ENCODE results near the gene ELMO1.

ELMO1 gene

DNA sequence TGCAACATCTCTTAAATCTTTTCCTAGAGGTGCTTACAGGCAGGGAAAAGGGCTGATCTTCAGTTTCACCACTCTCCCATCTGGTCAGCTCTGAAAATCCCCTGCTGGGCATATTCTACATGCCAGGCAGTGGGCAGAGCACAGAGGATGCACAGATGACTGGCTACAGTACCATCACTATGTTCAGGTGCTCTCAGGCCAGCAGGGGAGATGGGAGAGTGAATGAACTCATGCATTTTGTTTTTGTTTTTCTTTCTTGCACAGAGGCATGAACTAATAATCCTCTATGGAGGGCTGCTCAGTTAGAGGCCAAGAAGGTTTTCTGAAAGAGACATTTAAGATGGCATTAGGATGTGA is 19.3 kb downstream of the ELMO1 start:
- no peak for DNase-seq

GRCh38 chr7:37428681-37429434 is 19.8 kb downstream of the ELMO1 start:
- no peak for DNase-seq

DNA sequence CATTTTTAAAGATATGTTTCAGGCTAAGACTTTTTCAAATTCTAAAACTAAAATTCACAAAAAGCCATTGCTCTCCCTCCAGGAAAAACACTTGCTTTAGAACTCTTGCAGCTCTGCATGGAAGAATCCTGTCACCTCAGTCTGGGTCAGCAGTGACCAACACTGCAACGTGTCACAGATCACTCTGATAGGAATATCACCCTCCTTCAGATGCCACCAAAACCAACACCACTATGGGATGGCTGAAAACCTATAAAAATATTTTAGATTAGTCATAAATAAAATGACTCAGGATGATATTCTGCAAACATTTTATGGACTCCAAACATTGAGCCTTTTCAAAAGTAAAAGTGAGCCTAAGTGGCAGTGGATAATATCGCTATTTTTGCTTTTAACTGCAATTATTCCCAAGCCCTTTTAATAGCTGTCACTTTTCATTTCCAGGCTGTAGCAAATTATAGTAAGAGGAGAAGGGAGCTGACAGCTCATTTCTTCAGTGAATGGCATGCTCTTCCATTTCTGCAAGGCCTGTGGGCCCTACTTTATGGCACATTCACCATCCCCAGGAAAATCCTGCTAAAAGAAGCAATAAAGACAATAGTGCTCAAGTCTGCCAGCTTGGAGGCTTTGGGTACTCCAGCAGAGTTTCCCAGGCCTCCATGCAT is 21.3 kb downstream of the ELMO1 start:
- DNase-seq: no peak

DNA sequence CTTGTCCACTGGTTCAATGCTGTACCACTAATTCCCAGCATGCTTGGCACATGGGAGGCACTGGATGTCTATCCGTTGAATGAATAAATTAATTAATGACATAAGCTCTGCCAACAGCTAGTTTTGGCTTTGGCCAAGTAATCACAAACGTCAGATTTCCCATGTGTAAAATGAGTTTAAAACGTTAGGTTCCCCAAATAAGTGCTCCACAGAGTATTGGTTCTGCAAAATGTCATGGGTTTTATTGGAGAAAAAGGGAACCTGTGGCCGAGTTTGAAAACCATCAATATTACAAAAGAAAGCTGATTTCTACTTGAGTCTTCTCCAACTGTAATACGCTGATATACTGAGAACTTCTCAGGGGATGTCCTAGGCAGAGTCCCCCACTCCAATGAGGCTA is 23.2 kb downstream of the ELMO1 start:
- DNase-seq: no peak

DNA sequence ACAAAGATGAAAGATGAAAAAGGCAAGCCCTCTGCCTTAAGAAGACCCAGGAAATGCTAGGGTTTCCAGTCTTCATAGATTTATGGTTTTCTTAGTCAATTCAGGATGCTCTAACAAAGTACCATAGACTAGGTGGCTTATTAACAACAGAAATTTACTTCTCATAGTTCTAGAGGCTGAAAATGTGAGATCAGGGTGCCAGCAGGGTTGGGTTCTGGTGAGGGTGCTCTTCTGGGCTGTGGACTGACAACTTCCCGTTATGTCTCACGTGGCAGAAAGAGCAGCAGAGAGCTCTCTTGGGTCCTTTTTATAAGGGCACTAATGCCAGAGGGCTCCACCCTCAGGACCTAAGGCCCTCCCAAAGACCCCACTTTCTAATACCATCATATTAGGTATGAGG is 23.7 kb downstream of the ELMO1 start:
- no peak for DNase-seq

DNA sequence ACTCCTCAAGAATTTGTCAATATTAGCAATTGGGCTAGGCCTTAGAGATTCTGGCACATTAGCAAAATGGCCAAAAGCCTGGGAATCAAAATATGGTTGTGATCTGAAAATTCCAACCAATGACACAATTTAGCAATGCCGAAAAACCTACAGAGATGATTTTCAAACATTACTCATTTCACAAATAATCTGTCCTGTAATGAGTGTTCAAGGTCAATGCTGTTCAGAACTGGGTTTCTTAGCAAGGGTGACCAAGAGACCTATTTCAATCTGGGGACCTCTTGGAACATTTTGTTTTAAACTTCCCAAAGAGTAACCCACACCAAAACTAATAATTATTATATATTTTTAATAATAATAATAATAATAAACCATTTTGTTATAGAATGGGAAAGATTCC is 24.1 kb downstream of the ELMO1 start:
- DNase-seq: no peak

- no peak for DNase-seq
Measured at GRCh38 chr7:37421861-37422500, 26.7 kb downstream of the ELMO1 start.

GRCh38 chr7:37420946-37421695 is 27.5 kb downstream of the ELMO1 start:
- no peak for DNase-seq

GRCh38 chr7:37419496-37419895 is 29.2 kb downstream of the ELMO1 start:
- no peak for DNase-seq

- DNase-seq: no peak
Measured at GRCh38 chr7:37418381-37418780, 30.3 kb downstream of the ELMO1 start.

GRCh38 chr7:37417107-37417474 is 31.6 kb downstream of the ELMO1 start:
- DNase-seq: no peak

- DNase-seq: no peak
Measured at GRCh38 chr7:37416378-37417106, 32.1 kb downstream of the ELMO1 start.

DNA sequence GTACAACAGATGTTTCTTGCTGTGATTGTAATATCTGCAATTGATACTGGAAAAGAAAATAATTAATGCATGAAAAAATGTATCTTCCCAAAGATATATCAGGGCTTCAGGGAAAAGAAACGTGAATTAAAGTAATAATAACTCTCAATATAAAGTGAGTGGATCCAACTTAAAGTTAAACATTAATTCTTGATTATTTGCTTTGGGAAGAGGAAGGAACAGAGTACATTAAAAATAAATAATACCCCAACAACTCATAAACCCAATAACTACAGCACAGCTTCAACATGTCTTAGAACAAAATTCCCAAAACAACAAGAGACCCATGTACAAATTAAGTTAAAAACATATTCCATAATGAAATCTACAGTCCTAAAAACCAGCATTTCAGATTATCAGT is 33.0 kb downstream of the ELMO1 start:
- no peak for DNase-seq

DNA sequence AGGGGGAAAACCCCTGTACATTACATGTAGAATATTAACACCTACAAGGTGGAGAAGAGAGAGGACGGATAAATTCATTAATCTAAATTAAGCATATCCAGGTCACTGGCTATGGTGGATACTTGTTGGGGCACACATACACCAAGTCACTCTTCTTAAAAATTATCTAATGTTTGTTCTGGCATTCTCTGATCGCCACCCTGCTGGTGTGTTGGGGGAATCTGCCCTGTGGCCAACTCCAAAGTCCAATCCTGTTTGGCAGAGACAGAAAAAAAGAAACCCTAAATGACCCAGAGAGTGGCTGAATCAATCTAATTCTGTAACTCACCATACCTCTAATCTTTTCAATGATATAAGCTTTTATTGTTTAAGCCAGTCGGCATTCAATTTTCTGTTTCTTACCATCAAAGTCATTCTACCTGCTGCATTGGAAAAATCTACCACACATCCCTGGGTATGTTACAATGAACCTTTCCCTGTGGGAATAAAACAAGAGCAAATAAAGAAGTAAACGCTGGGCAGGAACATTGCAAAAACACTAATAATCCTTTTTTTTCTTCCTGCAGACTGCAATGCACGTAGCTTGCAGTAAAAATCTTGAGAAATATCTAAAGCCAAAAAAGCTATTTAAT is 34.2 kb downstream of the ELMO1 start:
- no peak for DNase-seq

- DNase-seq: no peak
Measured at GRCh38 chr7:37411444-37412034, 37.1 kb downstream of the ELMO1 start.

GRCh38 chr7:37410305-37411229 is 38.1 kb downstream of the ELMO1 start:
- DNase-seq: no peak

- DNase-seq: no peak
Measured at GRCh38 chr7:37409461-37409860, 39.2 kb downstream of the ELMO1 start.

- DNase-seq: no peak
Measured at GRCh38 chr7:37408291-37409228, 40.1 kb downstream of the ELMO1 start.

GRCh38 chr7:37405603-37406122 is 43.0 kb downstream of the ELMO1 start:
- DNase-seq: no peak
